ENCODE data around the gene MYO1B.

GRCh38 chr2:191430476-191430875 lies 185.3 kb downstream of the MYO1B start:
- no peak for TF ChIP-seq RAD21 (IDR thresholded peaks at IDR 0.05; ENCODE audit: insufficient read depth, low read depth, low read length)
- no peak for TF ChIP-seq CTCF (IDR thresholded peaks at IDR 0.05 in 2 of 3, conservative IDR thresholded peaks at IDR 0.05 in 1 of 3; ENCODE audit: control insufficient read depth in 2 of 3, extremely low read depth in 1 of 3, insufficient read depth in 1 of 3, low read depth in 3 of 3, low read length in 3 of 3)

Data from GM12878 (cell line).